HCT116 (cell line): ENCODE results near the gene NOTCH1. TPM values are rescaled to one million over a fixed set of nuclear protein-coding genes. Genes with fewer than 3 reads are reported as not detected.
A peak's percentile ranks its signal among the peaks of the same experiment; 100 is the strongest.

Experiments
- ATAC-seq: fragments of 200-7000 bp; cut with Tn5 transposase; 2 replicates; pipeline ENCODE4 v1.9.1; 2020; ENCODE audit warnings: mild to moderate bottlenecking, moderate library complexity
- BruUV-seq: library from RNA; stranded (reverse); fragments of 400-500 nt; replicated peaks from 2 replicates; lab custom pipeline; 2021; lab: Mats Ljungman, UMichigan
- CTCF ChIA-PET: fragments of 300-600 bp; sonication (Branson Sonifier 250); formaldehyde crosslinking; loops from one replicate; lab custom pipeline; 2021; ENCODE audit warnings: antibody characterized with exemption; lab: Charles Lee
- POLR2A ChIA-PET: fragments of 300-600, 350-600 bp; sonication (Branson Sonifier 250); formaldehyde crosslinking; loops from one replicate; lab custom pipeline; 2021; ENCODE audit warnings: antibody characterized with exemption; lab: Charles Lee
- RAD21 ChIA-PET, 2 experiments: fragments of 300-600 bp; sonication (Branson Sonifier 250); formaldehyde crosslinking; loops; one replicate each; lab custom pipeline; 2023; ENCODE audit warnings: low total read pairs in 2 of 2; ENCODE audit not compliant: uncharacterized antibody in 2 of 2, unreplicated experiment in 2 of 2, low non-redundant PET in 1 of 2; lab: Charles Lee
- DNase-seq: peaks from one replicate; pipeline ENCODE4 v3.0.0-alpha.2; 2010; ENCODE audit warnings: low read depth, low spot score
- H2AFZ ChIP-seq: fragments of 200-600 bp; shearing (Covaris generic), sonication (generic); 2 replicates; pipeline ENCODE4 v1.6.1; 2017; ENCODE audit warnings: low read depth, mixed run types, mixed read lengths, antibody characterized with exemption, low read length; ENCODE audit not compliant: poor library complexity, severe bottlenecking
- H3K27ac ChIP-seq: 2 replicates; pipeline ENCODE4 v1.5.1; 2012; ENCODE audit warnings: low read depth, low read length
- H3K27me3 ChIP-seq: fragments of 200-600 bp; sonication (generic); 2 replicates; pipeline ENCODE4 v1.6.1; 2016; ENCODE audit warnings: mixed run types, low read length, mixed read lengths; ENCODE audit not compliant: insufficient read depth
- H3K36me3 ChIP-seq, 2 experiments: fragments of 200-500 bp in 1 of 2; fragments of 200-600 bp in 1 of 2; sonication (Bioruptor generic) in 1 of 2; sonication (generic) in 1 of 2; 2 replicates each; pipeline versions ENCODE4 v1.5.1 to v1.6.1; 2014 to 2016; ENCODE audit warnings: low read length in 2 of 2, inconsistent platforms in 1 of 2, mixed read lengths in 1 of 2, mixed run types in 1 of 2; ENCODE audit not compliant: insufficient read depth in 2 of 2, control insufficient read depth in 1 of 2
- H3K4me1 ChIP-seq, 2 experiments: fragments of 200-600 bp in 1 of 2; sonication (generic) in 1 of 2; 2 replicates each; pipeline versions ENCODE4 v1.5.1 to v1.6.1; 2012 to 2017; ENCODE audit warnings: low read length in 2 of 2, inconsistent platforms in 1 of 2, mild to moderate bottlenecking in 1 of 2, mixed read lengths in 1 of 2, mixed run types in 1 of 2, moderate library complexity in 1 of 2; ENCODE audit not compliant: insufficient read depth in 2 of 2, control insufficient read depth in 1 of 2
- H3K4me2 ChIP-seq: fragments of 200-600 bp; sonication (generic); 2 replicates; pipeline ENCODE4 v1.6.1; 2017; ENCODE audit warnings: mixed run types, low read length, mixed read lengths
- H3K4me3 ChIP-seq, 2 experiments: fragments of 200-600 bp in 1 of 2; sonication (generic) in 1 of 2; replicated peaks in 1 of 2; 2 replicates each; pipeline ENCODE4 v1.5.1; 2011 to 2016; ENCODE audit warnings: low read length in 2 of 2, control low read depth in 1 of 2, low read depth in 1 of 2, mild to moderate bottlenecking in 1 of 2, mixed read lengths in 1 of 2, mixed run types in 1 of 2
- H3K79me2 ChIP-seq: fragments of 200-600 bp; sonication (generic); 2 replicates; pipeline ENCODE4 v1.6.1; 2017; ENCODE audit warnings: mild to moderate bottlenecking, mixed run types, low read length, moderate library complexity, mixed read lengths; ENCODE audit not compliant: insufficient read depth
- H3K9ac ChIP-seq: fragments of 200-600 bp; sonication (generic); 2 replicates; pipeline ENCODE4 v1.6.1; 2016; ENCODE audit warnings: low read length, mixed read lengths
- H3K9me2 ChIP-seq: fragments of 200-600 bp; sonication (generic), shearing (Covaris generic); 2 replicates; pipeline ENCODE4 v1.6.1; 2017; ENCODE audit warnings: mixed run types, mild to moderate bottlenecking, moderate library complexity; ENCODE audit not compliant: insufficient read depth
- H3K9me3 ChIP-seq, 2 experiments: fragments of 200-500 bp in 1 of 2; fragments of 200-600 bp in 1 of 2; sonication (Bioruptor generic) in 1 of 2; sonication (generic) in 1 of 2; 2 replicates each; pipeline ENCODE4 v1.6.1; 2014 to 2017; ENCODE audit warnings: low read length in 2 of 2, mixed read lengths in 2 of 2, inconsistent platforms in 1 of 2, low read depth in 1 of 2, mild to moderate bottlenecking in 1 of 2, mixed run types in 1 of 2, moderate library complexity in 1 of 2; ENCODE audit not compliant: control insufficient read depth in 1 of 2, insufficient read depth in 1 of 2
- H4K20me1 ChIP-seq: fragments of 200-600 bp; sonication (generic), shearing (Covaris generic); 2 replicates; pipeline ENCODE4 v1.6.1; 2017; ENCODE audit warnings: mixed run types, mild to moderate bottlenecking, moderate library complexity; ENCODE audit not compliant: insufficient read depth
- CEBPB ChIP-seq: IDR thresholded peaks from 2 replicates; pipeline ENCODE4 v1.6.1; 2012; ENCODE audit warnings: low read depth
- ELF1 ChIP-seq: IDR thresholded peaks from 2 replicates; pipeline ENCODE4 v1.6.1; 2012; ENCODE audit warnings: low read depth, borderline replicate concordance
- FOSL1 ChIP-seq: IDR thresholded peaks from 2 replicates; pipeline ENCODE4 v1.6.1; 2012; ENCODE audit warnings: low read depth
- RAD21 ChIP-seq: IDR thresholded peaks from 2 replicates; pipeline ENCODE4 v1.6.1; 2012; ENCODE audit warnings: low read depth, mild to moderate bottlenecking
- REST ChIP-seq: IDR thresholded peaks from 2 replicates; pipeline ENCODE4 v1.6.1; 2012; ENCODE audit warnings: low read depth
- SP1 ChIP-seq: IDR thresholded peaks from 2 replicates; pipeline ENCODE4 v1.6.1; 2012; ENCODE audit warnings: low read depth
- SRF ChIP-seq: IDR thresholded peaks from 2 replicates; pipeline ENCODE4 v1.6.1; 2012; ENCODE audit warnings: low read depth
- YY1 ChIP-seq: IDR thresholded peaks from 2 replicates; pipeline ENCODE4 v1.6.1; 2011; ENCODE audit warnings: low read length, low read depth, moderate library complexity, mild to moderate bottlenecking; ENCODE audit not compliant: insufficient replicate concordance; ENCODE audit errors: extremely low read depth
- ZNF274 ChIP-seq: fragments of 200-500 bp; sonication (Bioruptor generic); IDR thresholded peaks from 2 replicates; pipeline ENCODE4 v1.6.1; 2014; ENCODE audit warnings: mild to moderate bottlenecking, low read depth, low read length, inconsistent platforms
- intact Hi-C: fragments of 100-400 bp; cut with micrococcal nuclease; formaldehyde crosslinking; loops from 2 replicates; pipeline ENCODE4 v1.10.0; 2022
- total RNA-seq: library from RNA; stranded (reverse); gene quantifications from one replicate; pipeline ENCODE4 v1.2.1, GENCODE V29; 2021; ENCODE audit not compliant: unreplicated experiment

The NOTCH1 gene
- total RNA-seq, 1 experiment from 2014 or later: 36.2 TPM

GRCh38 chr9:136544548-136544963 lies 1.3 kb downstream of the NOTCH1 start:
- DNase-seq: no peak
- no peaks in the 10 kb centered on the region for H3K9me2 ChIP-seq
- no peaks in the 10 kb centered on the region for H3K9me3 ChIP-seq
- peak overlapping the region; percentile 82 for H3K27ac ChIP-seq
- TSS peak; percentile 50 for BruUV-seq
- H3K27me3 ChIP-seq: no peaks in the 10 kb centered on the region
- H3K4me2 ChIP-seq: peak overlapping the region; percentile 90
- H3K9ac ChIP-seq: peak overlapping the region; percentile 88
- peaks cover 10 to 15% of the 10 kb centered on the region in 2 experiments; a peak in 1 of 4 replicates for H3K36me3 ChIP-seq
- H3K4me3 ChIP-seq: peak overlapping the region; percentile 70 to 87
- no peak overlapping the region for H2AFZ ChIP-seq
- POLR2A ChIA-PET: no interaction called here
- peaks cover 4% of the 10 kb centered on the region; the same call in 1 of the 2 replicates for H4K20me1 ChIP-seq
- H3K79me2 ChIP-seq: peaks cover 53% of the 10 kb centered on the region
- peaks cover 40 to 58% of the 10 kb centered on the region in 2 experiments for H3K4me1 ChIP-seq
- ATAC-seq: peak; percentile 17
- RAD21 ChIA-PET: no interaction called here
- intact Hi-C loops: no loop called here
- CTCF ChIA-PET: no interaction called here
- no peak for TF ChIP-seq RAD21
- no peak for TF ChIP-seq CEBPB
- TF ChIP-seq ELF1: no peak
- no peak for TF ChIP-seq ZNF274
- TF ChIP-seq REST: no peak
- no peak for TF ChIP-seq SP1
- no peak for TF ChIP-seq FOSL1
- TF ChIP-seq YY1: no peak
- no peak for TF ChIP-seq SRF
